NCI-H345 (cell line): ENCODE measurements around the gene RNPS1.

Experiments used
- DNase-seq: peaks from one replicate; lab custom pipeline; 2025; lab: John Stamatoyannopoulos, UW

The RNPS1 gene

GRCh38 chr16:2235695-2236336, 32.1 kb downstream of the RNPS1 start:
- no peak for DNase-seq

GRCh38 chr16:2235234-2235651, 32.7 kb downstream of the RNPS1 start:
- no peak for DNase-seq

- DNase-seq, result no peak
Measured at GRCh38 chr16:2234813-2235170, 33.1 kb downstream of the RNPS1 start.

- peak; percentile 73 for DNase-seq
Measured at GRCh38 chr16:2233872-2234812, 33.8 kb downstream of the RNPS1 start.

- no peak for DNase-seq
Measured at GRCh38 chr16:2233046-2233775, 34.7 kb downstream of the RNPS1 start.

- DNase-seq, result no peak
Measured at GRCh38 chr16:2232094-2232990, 35.6 kb downstream of the RNPS1 start.

DNA sequence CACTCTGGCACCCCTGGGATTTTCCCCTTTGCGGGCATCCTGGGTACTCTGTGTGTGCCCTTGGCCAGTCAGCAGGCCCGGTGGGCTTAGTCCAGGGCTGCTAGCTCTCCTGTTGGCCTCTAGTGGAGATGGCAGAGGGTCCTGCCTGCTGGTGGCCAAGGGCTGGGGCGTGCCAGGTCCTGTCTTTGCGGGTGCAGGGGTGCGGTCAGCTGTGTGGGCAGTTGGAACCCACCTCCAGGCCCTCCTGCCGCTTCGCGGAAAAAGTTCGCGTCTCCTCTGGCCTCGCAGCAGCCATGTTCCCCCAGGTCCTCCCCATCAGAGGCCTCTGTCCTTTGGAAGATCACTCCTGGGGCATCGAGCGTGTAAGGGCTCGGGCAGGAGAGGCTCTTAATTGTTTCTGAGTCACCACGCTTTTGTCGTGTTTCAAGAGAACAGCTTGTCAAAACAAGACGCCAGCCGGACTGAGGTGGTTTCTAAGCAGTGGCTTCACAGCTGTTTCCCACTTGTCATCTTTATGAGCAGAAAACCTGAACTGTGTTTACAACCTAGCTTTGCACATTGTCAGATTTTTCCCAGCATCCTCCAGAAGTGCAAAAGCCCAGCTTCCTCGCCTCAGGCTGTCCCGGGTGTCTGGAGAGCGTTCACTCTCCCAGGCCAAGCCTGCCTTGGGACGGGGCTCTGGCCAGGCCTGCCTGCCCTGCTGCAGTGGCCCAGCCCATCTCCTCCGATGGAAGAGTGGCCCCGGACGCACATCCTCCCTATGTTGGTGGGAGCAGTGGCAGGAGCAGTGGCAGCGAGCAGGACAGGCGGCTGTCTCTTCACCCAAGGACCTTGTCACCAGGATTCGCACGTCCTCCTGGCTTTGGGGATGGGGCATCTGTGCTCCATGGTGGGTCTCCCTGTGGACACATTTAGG, 36.7 kb downstream of the RNPS1 start:
- DNase-seq, result no peak

DNA sequence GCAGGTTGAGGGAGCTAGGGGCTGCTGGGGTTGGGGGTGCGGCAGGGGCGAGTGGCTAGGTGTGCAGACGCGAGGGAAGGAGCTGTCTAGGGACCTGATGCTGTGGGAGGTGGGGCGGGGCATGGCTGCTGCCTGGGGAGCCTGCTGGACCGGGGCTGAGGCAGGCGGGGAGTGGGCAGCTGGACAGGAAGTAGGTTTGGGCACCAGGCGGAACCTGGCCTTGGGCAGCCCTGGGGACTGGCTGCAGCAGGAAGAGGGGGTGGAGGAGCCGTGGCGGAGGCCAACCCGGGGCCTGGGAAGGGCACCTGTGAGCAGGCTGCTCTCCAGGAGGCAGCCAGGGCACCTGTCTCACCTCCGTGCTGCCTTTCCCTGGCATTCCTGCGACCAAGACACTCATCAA, 37.5 kb downstream of the RNPS1 start:
- DNase-seq, result no peak

DNA sequence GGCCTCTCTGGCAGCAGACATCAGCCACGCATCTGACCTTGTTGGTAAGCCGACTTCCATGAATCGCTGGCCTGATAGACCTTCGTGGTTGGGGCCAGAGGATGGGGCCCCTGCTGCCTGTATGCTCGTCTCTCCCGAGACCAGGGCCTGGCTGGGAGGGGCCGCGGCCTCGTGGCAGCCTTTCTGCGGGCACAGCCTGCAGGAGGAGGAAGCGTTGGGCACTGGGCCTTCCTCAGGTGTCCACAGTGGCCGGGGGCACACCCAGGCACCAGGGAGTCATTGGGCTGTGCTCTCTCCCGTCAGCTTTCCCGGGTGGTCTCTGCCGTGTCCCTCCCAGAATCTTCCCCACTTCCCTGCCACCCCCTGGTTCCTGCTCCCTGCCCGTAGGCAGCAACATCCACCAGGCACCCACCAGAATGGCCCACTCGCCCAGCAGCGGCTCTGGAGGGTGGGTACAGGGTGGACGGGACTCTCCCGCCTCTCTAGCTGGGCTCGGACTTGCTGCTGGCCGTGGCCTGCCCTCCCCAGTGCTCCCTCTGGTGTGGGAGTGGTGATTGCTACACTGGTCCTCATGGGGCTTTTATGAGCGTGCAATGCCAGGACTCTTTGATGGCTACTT, 38.2 kb downstream of the RNPS1 start:
- no peak for DNase-seq

DNA sequence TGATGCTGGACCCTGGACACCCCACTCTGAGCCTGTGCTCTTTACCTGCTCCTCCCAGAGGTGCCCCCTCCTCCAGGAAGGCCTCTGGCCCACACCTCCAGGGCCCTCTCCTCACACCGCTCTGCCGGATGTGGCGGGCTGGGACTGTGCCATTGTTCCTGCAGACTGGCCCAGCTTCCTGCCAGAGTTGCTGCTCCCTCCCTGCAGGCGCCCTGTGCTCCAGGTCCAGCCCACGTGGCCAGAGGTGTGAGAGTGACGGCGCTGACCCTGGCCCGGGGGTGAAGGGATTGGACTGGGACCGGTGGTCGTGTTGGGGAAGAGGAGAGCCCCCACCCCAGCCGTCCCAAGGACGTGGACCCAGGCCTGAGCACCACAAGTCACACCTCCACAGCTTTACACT, 38.8 kb downstream of the RNPS1 start:
- no peak for DNase-seq

DNA sequence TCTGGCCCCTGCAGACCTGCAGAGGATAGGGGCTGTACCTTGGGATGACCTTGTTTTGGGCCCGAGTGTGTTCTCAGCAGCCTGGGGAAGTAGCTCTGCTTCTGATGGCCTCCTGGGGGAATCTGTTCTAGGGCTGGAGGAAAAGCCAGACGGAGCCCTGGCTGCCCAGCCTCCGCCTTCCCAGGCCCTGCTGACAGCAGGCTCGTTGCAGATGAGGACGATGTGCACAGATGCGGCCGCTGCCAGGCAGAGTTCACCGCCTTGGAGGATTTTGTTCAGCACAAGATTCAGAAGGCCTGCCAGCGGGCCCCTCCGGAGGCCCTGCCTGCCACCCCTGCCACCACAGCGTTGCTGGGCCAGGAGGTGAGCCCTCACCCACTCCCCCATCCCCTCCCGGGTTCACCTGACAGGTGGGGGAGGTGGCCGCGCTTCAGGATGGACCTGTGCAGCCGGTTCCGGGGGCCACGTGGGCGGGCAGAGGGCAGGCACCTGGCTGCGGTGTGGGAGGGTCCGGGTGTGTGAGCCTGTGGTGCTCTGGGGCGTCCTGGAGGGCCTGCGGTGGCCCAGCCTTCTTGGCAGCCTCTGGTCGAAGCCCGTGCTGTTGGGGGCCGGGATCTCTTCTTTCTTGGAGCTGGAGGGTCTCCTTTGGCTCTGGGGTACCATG, 39.6 kb downstream of the RNPS1 start:
- no peak for DNase-seq

DNA sequence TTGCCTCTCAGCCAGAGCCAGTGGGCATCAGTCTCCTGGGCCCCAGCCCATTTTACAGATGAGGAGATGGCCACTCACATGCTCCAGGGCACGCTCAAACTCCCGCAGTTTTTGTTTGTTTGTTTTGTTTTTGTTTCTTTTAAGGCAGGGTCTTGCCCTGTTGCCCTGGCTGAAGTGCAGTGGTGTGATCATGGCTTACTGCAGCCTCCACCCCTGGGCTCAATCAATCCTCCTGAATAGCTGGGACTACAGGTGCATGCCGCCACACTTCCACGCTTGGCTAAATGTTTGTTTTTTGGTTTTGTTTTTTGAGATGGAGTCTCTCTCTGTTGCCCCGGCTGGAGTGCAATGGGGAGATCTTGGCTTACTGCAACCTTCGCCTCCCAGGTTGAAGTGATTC, 41.0 kb downstream of the RNPS1 start:
- no peak for DNase-seq

GRCh38 chr16:2226245-2226793, 41.6 kb downstream of the RNPS1 start:
- no peak for DNase-seq

- peak; percentile 42 for DNase-seq
Measured at GRCh38 chr16:2223942-2224486, 43.9 kb downstream of the RNPS1 start.

- DNase-seq, result peak; percentile 99
Measured at GRCh38 chr16:2223221-2223941, 44.5 kb downstream of the RNPS1 start, which contains the start of gene E4F1. E4F1 (plus strand) TSS chr16:2223591; CDS start chr16:2223614, 23 bp downstream.

- DNase-seq, result no peak
Measured at GRCh38 chr16:2216330-2216729, 51.6 kb downstream of the RNPS1 start.

DNA sequence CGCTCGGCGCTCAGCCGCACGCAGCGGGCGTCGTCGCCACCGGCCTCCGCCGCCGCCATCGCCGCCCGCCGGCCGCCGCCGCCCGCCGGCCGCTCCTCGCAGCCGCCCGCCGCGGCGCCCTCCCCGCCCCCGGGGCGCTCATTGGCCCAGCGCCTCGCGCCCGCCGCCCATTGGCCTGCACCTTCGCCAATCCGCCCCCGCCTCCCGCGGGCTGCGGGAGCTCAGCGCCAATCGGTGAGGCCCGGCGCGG, 53.3 kb downstream of the RNPS1 start, which contains the start of gene PGP:
PGP (minus strand) TSS at position 122 of the 250 bp plus-strand sequence; CDS start at position 59, 63 bp downstream.
- DNase-seq, result no peak
